ENCODE data around the gene PILRA. TPM values are rescaled to one million over a fixed set of nuclear protein-coding genes. Genes with fewer than 3 reads are reported as not detected.

The PILRA gene
- total and polyA plus RNA-seq, 12 donors: 3.2 to 18.9 (median 12.0) TPM

DNA sequence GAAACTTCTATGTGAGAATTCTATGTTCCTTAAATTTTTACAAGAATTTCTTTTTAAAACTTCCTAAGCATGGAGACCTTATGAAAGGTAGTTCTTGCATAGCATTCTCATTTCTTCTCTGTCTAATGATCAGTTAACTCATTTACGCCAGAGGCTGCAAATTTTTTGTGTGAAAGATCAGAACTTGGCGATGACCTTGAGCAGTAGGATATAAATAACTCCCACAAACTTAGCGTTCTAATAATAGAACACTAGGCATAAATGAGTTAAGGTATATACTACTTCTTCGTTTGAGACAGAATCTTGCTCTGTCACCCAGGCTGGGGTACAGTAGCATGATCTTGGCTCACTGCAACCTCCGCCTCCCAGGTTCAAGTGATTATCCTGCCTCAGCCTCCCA, 13.7 kb downstream of the PILRA start:
- DNase-seq: no peak
- Histone ChIP-seq H3K9me3 (replicated peaks in 1 of 3) (no peaks in the 10 kb centered on the region), H3K4me3 (no peak overlapping the region), H3K4me1 (replicated peaks in 1 of 2) (peaks cover 0 to 6% of the 10 kb centered on the region in 2 donors), H3K36me3 (replicated peaks in 1 of 2) (no peaks in the 10 kb centered on the region), H3K27ac (no peak overlapping the region), H3K27me3 (no peaks in the 10 kb centered on the region)
- intact Hi-C loops (cut with DNase I): no loop called here
- TF ChIP-seq, protein P1, sequence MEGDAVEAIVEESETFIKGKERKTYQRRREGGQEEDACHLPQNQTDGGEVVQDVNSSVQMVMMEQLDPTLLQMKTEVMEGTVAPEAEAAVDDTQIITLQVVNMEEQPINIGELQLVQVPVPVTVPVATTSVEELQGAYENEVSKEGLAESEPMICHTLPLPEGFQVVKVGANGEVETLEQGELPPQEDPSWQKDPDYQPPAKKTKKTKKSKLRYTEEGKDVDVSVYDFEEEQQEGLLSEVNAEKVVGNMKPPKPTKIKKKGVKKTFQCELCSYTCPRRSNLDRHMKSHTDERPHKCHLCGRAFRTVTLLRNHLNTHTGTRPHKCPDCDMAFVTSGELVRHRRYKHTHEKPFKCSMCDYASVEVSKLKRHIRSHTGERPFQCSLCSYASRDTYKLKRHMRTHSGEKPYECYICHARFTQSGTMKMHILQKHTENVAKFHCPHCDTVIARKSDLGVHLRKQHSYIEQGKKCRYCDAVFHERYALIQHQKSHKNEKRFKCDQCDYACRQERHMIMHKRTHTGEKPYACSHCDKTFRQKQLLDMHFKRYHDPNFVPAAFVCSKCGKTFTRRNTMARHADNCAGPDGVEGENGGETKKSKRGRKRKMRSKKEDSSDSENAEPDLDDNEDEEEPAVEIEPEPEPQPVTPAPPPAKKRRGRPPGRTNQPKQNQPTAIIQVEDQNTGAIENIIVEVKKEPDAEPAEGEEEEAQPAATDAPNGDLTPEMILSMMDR (IDR thresholded peaks at IDR 0.05): no peak
- no peak for TF ChIP-seq POLR2A (IDR thresholded peaks at IDR 0.05)
- WGBS, 4 donors: 42 to 51% (median 43%) methylated on average over 5 of the region's 5 CpGs

DNA sequence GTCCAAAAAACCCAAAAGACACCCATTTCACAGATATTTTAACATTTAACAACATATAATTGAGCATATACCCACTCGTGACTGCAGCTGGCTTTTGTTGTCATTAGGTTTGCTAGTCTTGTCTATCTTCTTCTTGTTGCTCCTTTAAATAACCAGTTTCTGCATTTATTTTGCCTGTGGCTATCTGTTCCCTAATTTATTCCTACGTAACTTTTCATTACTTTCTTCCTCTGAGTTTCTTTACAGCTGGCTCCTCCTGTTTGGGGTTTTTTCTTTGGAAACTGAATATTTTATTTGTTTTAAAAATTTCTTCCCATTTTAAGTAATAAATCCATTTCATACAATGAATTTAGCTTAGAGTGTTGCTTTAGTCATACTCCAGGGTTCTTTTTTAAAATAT, 14.4 kb downstream of the PILRA start:
- Histone ChIP-seq H3K4me1 (replicated peaks in 1 of 2) (peaks cover 0 to 6% of the 10 kb centered on the region in 2 donors), H3K27ac (no peak overlapping the region), H3K9me3 (replicated peaks in 1 of 3) (no peaks in the 10 kb centered on the region), H3K36me3 (replicated peaks in 1 of 2) (no peaks in the 10 kb centered on the region), H3K4me3 (no peak overlapping the region), H3K27me3 (no peaks in the 10 kb centered on the region)
- TF ChIP-seq, protein P1 (IDR thresholded peaks at IDR 0.05): no peak
- TF ChIP-seq POLR2A (IDR thresholded peaks at IDR 0.05): no peak
- no peak for DNase-seq
- intact Hi-C loops (cut with DNase I): no loop called here
- 62 to 72% (median 67%) methylated on average over 2 of the region's 2 CpGs for WGBS, 4 donors

DNA sequence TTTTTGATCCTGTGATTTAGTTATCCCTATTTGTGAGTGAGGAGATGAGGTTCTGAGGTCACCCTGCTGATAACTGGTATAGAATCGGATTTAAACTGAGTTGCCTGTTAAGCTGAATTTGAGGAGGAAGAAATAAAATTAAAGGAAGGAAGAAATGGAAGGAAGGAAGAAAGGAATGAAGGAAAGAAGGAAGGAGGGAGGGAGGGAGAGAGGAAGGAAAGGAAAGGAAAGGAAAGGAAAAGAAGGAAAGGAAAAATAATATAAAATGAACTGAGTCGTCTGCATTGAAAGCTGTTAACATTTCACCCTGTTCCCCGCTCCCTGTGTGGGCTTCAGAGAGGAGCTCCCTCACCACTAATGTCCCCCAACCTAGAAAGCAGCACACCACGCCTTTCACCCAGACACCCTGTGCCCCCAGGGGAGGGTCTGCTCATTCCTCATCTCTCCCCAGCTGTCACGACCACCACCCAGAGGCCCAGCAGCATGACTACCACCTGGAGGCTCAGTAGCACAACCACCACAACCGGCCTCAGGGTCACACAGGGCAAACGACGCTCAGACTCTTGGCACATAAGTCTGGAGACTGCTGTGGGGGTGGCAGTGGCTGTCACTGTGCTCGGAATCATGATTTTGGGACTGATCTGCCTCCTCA, 16.3 kb downstream of the PILRA start:
- H3K27me3 ChIP-seq: no peaks in the 10 kb centered on the region
- no peak for DNase-seq
- H3K36me3 ChIP-seq (replicated peaks in 1 of 2): no peaks in the 10 kb centered on the region
- intact Hi-C loops (cut with DNase I): no loop called here
- TF ChIP-seq, protein P1 (IDR thresholded peaks at IDR 0.05): no peak
- TF ChIP-seq POLR2A (IDR thresholded peaks at IDR 0.05): no peak
- 56 to 81% (median 65%) methylated on average over 5 to 9 of the region's 9 CpGs for WGBS, 4 donors
- no peak overlapping the region for H3K4me3 ChIP-seq
- no peaks in the 10 kb centered on the region for H3K9me3 ChIP-seq (replicated peaks in 1 of 3)
- H3K4me1 ChIP-seq (replicated peaks in 1 of 2): peaks cover 0 to 6% of the 10 kb centered on the region in 2 donors
- no peak overlapping the region for H3K27ac ChIP-seq

DNA sequence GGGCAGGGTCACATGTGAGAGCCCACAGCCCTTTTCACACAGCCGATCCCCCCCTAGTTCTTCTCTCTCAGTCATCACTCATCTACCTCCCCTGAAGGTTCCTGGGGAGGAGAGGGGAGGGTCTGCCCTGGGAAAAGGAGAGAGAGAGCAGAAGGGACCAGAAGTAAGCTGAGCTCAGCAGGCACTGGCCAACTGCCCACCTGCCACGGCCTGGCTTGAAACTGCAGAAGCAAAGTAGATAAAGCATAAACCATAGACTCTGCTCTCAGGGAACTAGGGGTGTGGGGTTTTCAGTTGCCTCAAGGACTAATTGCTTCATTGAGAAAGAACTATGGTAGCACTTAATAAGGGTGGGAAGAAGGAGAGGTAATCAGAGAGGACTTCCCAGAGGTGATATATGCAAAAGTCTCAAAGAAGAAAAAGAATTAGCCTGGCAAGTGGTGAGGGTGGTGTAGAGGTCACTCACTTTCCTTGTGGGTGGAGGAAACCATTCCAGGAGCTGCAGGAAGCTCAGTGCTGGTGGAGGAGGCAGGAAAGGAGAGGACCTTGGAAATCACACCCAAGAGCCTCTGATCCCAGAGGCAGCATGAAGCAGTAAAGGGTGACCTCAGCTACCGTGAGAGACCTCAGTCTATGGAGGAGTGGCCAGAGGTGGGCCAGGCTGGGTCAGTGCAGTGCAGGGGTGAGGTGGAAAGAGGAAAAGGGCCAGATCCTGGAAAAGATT, 17.2 kb downstream of the PILRA start:
- H3K9me3 ChIP-seq (replicated peaks in 1 of 3): no peaks in the 10 kb centered on the region
- DNase-seq: no peak
- no peak for TF ChIP-seq POLR2A (IDR thresholded peaks at IDR 0.05)
- TF ChIP-seq, protein P1 (IDR thresholded peaks at IDR 0.05): no peak
- intact Hi-C loops (cut with DNase I): no loop called here
- peaks cover 0 to 6% of the 10 kb centered on the region in 2 donors for H3K4me1 ChIP-seq (replicated peaks in 1 of 2)
- H3K4me3 ChIP-seq: no peak overlapping the region
- no peaks in the 10 kb centered on the region for H3K36me3 ChIP-seq (replicated peaks in 1 of 2)
- H3K27ac ChIP-seq: no peak overlapping the region
- H3K27me3 ChIP-seq: no peaks in the 10 kb centered on the region
- WGBS, 4 donors: 46 to 56% (median 52%) methylated on average over 3 of the region's 3 CpGs

Data from adrenal gland (tissue), 12 donors.